Activated T-cell treated with anti-CD3 and anti-CD28 coated beads, Interleukin-2, amount 50 U/mL, for 48 hours (primary cell): ENCODE data around the gene OVCH2.
A peak's percentile ranks its signal among the peaks of the same experiment; 100 is the strongest.
"Not testable (repeated sequence)": the region's sequence is repeated elsewhere in the genome, so short reads cannot be mapped to it uniquely, and the experiment has no call there.

Source experiments
- DNase-seq, 2 experiments: peaks; one replicate each; pipeline ENCODE4 v3.0.0-alpha.2; 2020

OVCH2 gene, protein sequence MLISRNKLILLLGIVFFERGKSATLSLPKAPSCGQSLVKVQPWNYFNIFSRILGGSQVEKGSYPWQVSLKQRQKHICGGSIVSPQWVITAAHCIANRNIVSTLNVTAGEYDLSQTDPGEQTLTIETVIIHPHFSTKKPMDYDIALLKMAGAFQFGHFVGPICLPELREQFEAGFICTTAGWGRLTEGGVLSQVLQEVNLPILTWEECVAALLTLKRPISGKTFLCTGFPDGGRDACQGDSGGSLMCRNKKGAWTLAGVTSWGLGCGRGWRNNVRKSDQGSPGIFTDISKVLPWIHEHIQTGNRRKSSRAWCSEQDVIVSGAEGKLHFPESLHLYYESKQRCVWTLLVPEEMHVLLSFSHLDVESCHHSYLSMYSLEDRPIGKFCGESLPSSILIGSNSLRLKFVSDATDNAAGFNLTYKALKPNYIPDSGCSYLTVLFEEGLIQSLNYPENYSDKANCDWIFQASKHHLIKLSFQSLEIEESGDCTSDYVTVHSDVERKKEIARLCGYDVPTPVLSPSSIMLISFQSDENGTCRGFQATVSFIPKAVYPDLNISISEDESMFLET

DNA sequence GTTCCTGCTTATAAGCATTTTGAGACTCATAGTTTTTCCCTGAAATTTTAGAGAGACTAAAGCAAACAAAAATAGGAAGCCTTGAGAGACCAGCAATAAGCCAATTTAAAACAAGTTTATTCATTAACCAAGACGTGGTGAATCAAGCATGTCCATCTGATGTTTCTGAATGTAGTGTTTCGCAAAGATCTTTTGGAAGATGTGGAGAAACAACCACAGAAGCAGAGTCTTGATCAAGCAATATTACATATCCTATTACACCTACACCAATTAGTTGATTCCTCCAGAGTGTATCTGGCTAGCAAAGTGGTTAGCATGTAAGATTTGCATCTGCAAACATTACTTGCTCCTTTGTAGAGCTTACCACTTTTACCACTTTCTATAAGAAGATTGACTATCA lies at the start of gene OVCH2:
OVCH2 (minus strand) TSS at position 101 of the 400 bp plus-strand sequence; CDS start at position 18, 83 bp downstream.
- DNase-seq = no peak

DNA sequence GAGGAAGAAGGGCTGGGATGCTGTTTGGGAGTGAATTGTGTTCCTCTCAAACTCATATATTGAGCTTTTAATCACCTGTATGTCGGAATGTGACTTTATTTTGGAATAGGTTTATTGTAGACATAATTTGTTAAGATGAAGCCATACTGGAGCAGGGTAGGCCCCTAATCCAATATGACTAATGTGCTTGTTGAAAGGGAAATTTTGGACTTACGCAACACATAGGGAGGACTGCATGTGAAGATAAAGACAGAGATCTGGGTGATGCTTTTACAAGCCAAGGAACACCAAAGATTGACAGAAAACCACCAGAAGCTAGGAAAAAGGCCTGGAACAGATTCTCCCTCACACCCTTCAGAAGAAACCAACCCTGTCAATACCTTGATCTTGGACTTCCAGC lies 43.2 kb upstream of the OVCH2 start:
- DNase-seq = no peak

- DNase-seq = not testable (repeated sequence)
These were observed 28.5 kb upstream of the OVCH2 start for GRCh38 chr11:7734767-7735166.

DNA sequence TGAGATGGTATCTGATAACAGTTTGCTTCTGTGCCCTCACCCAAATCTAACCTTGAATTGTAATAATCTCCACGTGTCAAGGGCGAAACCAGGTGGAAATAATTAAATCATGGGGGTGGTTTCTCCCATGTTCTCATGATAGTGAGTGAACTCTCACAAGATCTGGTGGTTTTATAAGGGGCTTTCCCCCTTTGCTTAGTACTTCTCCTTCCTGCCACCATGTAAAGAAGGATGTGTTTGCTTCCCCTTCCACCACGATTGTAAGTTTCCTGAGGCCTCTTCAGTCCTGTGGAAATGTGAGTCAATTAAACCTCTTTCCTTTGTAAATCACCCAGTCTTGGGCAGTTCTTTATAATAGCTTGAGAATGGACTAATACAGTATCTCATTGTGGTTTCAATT lies 8.5 kb upstream of the OVCH2 start:
- DNase-seq = no peak

GRCh38 chr11:7703740-7704139 lies 2.5 kb downstream of the OVCH2 start:
- DNase-seq = no peak

GRCh38 chr11:7696424-7696823 lies 9.9 kb downstream of the OVCH2 start:
- DNase-seq = peak; percentile 22 to 24

DNA sequence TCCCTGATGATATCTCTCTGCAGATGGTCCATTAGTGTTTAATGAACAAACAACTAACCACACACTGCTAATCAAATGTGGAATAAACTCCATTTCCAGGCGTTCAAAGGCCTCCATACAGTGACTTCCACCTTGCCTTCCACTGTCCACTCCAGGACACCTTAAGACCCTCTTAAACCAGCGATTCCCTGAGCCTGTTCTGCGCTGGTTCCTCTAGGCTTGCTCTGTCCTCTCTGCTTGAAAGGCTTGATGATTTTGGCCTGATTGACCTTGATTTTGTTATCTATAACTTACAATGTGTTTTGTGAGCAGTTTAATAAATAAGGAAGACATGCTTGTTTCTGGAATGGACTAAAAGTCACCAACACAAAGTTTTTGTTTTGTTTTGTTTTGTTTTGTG lies 12.0 kb downstream of the OVCH2 start:
- no peak for DNase-seq

GRCh38 chr11:7692426-7692825 lies 13.9 kb downstream of the OVCH2 start:
- no peak for DNase-seq

- no peak for DNase-seq
These were observed 14.4 kb downstream of the OVCH2 start for GRCh38 chr11:7691759-7692350.

DNA sequence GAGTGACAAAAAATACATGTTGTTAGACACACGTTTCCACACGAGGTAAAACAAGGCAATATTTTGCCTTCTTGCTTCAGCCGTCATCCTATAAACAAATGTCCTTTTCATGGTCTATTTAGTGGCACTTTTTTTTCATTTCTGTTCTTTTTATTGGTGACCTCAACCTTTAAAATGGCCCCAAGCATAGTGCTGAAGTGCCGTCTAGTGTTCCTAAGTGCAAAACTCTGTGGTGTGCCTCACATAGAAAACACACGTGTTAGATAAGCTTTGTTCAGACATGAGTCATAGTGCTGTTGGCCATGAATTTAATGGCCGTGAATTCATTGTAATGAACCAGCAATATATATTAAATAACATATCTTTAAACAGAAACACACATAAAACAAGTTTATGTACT lies 15.6 kb downstream of the OVCH2 start:
- DNase-seq = no peak

DNA sequence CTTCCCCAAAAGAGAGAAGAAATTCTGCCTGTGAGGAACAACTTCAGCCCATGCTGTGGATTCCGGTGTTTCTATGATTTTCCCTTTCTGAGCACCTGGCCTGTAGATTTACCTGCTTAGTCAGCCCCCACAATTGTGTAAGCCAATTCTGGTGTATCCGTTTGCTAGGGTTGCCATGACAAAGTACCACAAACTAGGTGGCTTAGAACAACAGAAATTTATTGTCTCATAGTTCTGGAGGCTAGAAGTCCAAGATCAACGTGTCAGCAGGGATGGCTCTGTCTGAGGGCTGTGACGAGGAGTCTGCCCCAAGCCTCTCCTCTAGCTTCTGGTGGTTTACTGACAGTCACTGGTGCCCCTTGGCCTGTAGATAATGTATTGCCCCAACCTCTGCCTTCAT lies 17.0 kb downstream of the OVCH2 start:
- DNase-seq = no peak

GRCh38 chr11:7688238-7688826 lies 17.9 kb downstream of the OVCH2 start:
- no peak for DNase-seq

GRCh38 chr11:7687386-7687785 lies 18.9 kb downstream of the OVCH2 start:
- DNase-seq = no peak

DNA sequence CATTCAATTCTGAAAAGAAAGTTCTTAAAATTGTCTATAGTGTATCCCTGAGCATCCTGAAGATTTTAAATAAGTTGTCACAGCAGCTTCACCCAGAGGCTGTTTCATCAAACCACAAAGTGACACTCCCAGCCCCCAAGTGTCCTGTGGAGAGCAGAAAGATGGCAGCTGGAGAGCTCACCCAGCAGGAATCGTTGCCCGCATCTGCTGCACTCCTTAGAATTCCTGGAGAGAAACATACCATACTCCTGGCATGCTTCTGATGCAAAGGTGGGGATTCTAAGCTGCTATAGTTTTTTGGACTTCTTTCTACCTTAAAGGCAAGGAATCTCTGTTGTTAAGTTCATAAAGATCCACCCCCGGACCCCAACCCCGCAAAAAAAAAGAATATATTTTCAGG lies 19.5 kb downstream of the OVCH2 start:
- DNase-seq = no peak

- DNase-seq = no peak
These were observed 22.7 kb downstream of the OVCH2 start for GRCh38 chr11:7683571-7683970.

- DNase-seq = no peak
These were observed 28.5 kb downstream of the OVCH2 start for GRCh38 chr11:7677796-7678201.

DNA sequence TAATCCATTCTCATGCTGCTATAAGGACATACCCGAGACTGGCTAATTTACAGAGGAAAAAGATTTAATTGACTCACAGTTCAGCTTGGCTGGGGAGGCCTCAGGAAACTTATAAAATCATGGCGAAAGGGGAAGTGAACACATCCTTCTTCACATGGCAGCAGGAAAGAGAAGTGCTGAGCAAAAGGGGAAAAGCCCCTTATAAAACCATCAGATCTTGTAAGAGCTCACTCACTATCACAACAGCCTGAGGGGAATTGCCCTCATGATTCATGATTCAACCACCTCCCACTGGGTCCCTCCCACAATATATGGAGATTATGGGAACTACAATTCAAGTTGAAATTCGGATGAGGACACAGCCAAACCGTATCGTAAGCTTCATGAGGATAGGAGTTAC lies 29.2 kb downstream of the OVCH2 start:
- DNase-seq = no peak

- no peak for DNase-seq
These were observed 30.6 kb downstream of the OVCH2 start for GRCh38 chr11:7675631-7676030.

GRCh38 chr11:7673724-7674434 lies 32.4 kb downstream of the OVCH2 start:
- peak in 1 of 2 experiments; percentile 42 for DNase-seq

DNA sequence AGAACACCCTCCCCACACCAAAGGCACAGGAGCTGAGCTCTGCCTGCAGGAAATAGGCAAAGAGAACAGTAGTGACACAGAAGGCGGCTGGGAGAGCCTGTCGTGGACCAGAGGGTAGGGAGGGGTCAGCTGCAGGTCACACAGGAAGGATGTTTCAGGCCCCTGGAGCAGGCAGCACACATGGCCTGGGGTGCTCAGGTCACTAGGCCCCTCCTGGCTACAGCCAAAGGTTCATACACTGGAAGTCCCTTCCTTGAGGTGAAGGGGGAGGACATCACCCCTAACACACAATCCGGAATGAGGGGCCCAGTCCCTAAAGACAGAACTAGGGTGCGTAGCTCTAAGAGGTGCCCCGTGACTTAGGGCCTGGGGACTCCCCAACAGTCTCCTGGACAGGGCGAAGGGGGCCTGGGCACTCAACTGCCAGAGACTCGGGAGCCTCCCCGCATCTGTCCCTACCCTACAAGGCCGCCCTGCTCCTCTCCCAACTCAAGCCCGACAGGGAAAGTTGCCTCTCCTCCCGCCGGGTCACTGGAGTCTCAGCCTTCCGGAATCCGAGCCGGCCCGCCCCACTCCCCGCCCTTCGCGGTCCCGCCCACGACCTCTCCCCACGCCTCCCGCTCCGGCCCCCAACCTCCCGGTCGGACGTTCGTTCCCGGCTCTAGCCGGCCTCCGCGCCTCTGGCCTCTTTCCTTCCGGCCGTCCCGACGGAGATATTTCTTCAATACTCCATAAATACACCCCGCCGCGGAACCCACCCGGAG lies 33.1 kb downstream of the OVCH2 start, which contains the start of gene CYB5R2:
CYB5R2 (minus strand) TSS at position 541 of the 764 bp plus-strand sequence. CDS start 675 bp downstream, outside the sequence.
- peak in 1 of 2 experiments; percentile 30 for DNase-seq

DNA sequence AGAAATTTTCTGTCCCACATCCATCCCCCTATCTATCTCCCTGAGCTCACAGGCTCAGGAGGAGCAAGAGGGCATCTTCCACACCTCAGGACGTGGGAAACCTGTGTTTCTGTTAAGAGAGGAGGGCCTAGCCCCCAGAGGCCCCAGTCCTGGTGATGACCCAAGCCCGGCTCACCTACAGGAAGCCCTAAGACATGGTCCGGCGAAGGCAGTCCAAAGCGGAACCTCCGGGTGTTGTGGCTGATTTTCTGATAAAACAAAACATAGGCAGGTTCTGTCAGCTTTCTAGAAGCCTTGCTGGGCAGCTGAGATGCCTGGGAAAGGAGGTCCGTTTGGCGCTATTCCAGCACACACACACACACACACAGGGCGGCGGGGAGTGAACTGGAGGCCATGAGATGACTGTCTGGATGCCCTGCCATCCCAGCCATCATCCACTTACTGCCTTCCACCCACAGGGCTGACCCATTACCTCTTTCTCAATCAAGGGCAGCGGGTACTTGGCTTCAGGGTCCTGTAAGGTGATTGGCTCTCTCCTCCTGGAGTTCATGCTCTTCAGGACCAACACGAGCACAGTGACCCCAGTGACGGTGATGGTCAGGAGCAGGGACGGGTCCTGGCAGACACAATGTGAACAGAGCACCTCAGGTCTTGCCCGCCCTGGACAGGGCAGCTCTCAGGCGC lies 33.9 kb downstream of the OVCH2 start:
- DNase-seq = no peak
